ENCODE data around the gene TIRAP. TPM values are rescaled to one million over a fixed set of nuclear protein-coding genes. Genes with fewer than 3 reads are reported as not detected.

Gene TIRAP
- total and polyA plus RNA-seq, 9 of the 15 experiments (the other 6 are each of a cell fraction or from before 2014, with no cell fraction given): 0.60 to 8.7 (median 3.7) TPM

DNA sequence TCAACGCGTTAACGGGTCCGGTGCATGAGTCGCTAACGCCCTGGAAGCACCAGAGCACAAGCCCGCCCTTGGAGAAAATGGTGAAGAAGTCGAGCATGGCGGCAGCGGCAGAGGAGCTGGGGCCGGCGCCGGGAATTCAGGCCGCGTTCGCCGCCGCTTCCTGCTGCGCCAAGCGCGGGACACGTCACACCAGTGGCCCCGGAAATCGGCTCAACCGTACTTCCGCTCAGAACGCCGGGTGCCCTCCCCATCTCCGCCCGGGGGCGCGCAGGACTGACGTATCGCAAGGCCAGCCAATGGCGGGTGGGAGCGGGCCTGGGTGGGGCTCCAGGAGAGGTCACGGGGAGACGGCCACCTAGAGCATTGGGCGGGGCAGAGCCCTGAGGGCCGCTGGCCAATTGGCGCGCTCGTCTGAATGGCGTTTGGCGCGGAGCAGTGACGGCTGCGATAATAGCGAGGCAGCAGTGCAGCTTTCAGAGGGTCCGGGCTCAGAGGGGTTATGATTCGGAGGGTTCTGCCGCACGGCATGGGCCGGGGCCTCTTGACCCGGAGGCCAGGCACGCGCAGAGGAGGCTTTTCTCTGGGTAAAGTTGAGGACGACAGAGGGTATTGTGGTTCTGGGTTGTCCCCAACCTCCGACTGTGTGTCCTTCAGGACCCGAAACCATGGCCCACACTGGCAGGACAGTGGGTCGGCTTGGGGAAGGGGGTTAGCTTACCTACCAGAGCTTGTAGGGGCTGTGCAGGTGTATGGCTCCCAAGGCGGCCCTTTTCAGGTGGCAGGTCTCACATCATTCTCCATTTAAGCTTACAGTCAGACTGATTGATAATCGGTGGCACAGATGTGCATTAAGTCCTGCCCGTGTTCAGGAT lies 13.9 kb upstream of the TIRAP start, which contains the start of the genes FOXRED1 and SRPRA (continued):
- TF ChIP-seq HNRNPLL (IDR thresholded peaks at IDR 0.05; ENCODE audit: low read depth, low read length, poor library complexity, severe bottlenecking) (peak; percentile 89), MAFG (tag; conservative IDR thresholded peaks at IDR 0.05) (no peak), HDAC3 (IDR thresholded peaks at IDR 0.05; ENCODE audit: borderline replicate concordance, partially characterized antibody) (no peak), POLR3G (IDR thresholded peaks at IDR 0.05; ENCODE audit: extremely low read depth, insufficient read length, insufficient replicate concordance) (no peak), ZNF696 (CRISPR knock-in tag; conservative IDR thresholded peaks at IDR 0.05) (no peak), NFXL1 (CRISPR knock-in tag; IDR thresholded peaks at IDR 0.05) (no peak), FOXP1 (CRISPR knock-in tag; IDR thresholded peaks at IDR 0.05) (0 out of 2 replicates have a peak, but pooled peaks have one; percentile 11), CBX8 (IDR thresholded peaks at IDR 0.05; ENCODE audit: borderline replicate concordance, extremely low read depth, low read depth, low read length, poor library complexity, severe bottlenecking) (no peak), PTTG1 (tag; IDR thresholded peaks at IDR 0.05; ENCODE audit: low read depth) (no peak), MED1 (CRISPR knock-in tag; IDR thresholded peaks at IDR 0.05; ENCODE audit: borderline replicate concordance) (no peak), CBFA2T2 (conservative IDR thresholded peaks at IDR 0.05) (no peak), BCOR (IDR thresholded peaks at IDR 0.05) (no peak), HSF4 (CRISPR knock-in tag; IDR thresholded peaks at IDR 0.05; ENCODE audit: borderline replicate concordance) (no peak), KLF13 (tag; IDR thresholded peaks at IDR 0.05; ENCODE audit: borderline replicate concordance, low read depth) (no peak), NCOR1 (IDR thresholded peaks at IDR 0.05) (no peak), LARP7 (IDR thresholded peaks at IDR 0.05) (no peak), TFAM (CRISPR knock-in tag; conservative IDR thresholded peaks at IDR 0.05) (no peak), ZBTB17 (CRISPR knock-in tag; IDR thresholded peaks at IDR 0.05) (no peak), TAL1 (IDR thresholded peaks at IDR 0.05) (no peak), SREBF2 (CRISPR knock-in tag; IDR thresholded peaks at IDR 0.05) (no peak)
- TF ChIP-seq, protein P1, sequence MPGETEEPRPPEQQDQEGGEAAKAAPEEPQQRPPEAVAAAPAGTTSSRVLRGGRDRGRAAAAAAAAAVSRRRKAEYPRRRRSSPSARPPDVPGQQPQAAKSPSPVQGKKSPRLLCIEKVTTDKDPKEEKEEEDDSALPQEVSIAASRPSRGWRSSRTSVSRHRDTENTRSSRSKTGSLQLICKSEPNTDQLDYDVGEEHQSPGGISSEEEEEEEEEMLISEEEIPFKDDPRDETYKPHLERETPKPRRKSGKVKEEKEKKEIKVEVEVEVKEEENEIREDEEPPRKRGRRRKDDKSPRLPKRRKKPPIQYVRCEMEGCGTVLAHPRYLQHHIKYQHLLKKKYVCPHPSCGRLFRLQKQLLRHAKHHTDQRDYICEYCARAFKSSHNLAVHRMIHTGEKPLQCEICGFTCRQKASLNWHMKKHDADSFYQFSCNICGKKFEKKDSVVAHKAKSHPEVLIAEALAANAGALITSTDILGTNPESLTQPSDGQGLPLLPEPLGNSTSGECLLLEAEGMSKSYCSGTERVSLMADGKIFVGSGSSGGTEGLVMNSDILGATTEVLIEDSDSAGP (CRISPR knock-in tag; IDR thresholded peaks at IDR 0.05): no peak
- TF ChIP-seq, protein P2, sequence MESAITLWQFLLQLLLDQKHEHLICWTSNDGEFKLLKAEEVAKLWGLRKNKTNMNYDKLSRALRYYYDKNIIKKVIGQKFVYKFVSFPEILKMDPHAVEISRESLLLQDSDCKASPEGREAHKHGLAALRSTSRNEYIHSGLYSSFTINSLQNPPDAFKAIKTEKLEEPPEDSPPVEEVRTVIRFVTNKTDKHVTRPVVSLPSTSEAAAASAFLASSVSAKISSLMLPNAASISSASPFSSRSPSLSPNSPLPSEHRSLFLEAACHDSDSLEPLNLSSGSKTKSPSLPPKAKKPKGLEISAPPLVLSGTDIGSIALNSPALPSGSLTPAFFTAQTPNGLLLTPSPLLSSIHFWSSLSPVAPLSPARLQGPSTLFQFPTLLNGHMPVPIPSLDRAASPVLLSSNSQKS (CRISPR knock-in tag; IDR thresholded peaks at IDR 0.05): no peak
- TF ChIP-seq, protein P3, sequence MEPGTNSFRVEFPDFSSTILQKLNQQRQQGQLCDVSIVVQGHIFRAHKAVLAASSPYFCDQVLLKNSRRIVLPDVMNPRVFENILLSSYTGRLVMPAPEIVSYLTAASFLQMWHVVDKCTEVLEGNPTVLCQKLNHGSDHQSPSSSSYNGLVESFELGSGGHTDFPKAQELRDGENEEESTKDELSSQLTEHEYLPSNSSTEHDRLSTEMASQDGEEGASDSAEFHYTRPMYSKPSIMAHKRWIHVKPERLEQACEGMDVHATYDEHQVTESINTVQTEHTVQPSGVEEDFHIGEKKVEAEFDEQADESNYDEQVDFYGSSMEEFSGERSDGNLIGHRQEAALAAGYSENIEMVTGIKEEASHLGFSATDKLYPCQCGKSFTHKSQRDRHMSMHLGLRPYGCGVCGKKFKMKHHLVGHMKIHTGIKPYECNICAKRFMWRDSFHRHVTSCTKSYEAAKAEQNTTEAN (CRISPR knock-in tag; IDR thresholded peaks at IDR 0.05): 0 out of 2 replicates have a peak, but pooled peaks have one; percentile 50
- TF ChIP-seq, protein P4, sequence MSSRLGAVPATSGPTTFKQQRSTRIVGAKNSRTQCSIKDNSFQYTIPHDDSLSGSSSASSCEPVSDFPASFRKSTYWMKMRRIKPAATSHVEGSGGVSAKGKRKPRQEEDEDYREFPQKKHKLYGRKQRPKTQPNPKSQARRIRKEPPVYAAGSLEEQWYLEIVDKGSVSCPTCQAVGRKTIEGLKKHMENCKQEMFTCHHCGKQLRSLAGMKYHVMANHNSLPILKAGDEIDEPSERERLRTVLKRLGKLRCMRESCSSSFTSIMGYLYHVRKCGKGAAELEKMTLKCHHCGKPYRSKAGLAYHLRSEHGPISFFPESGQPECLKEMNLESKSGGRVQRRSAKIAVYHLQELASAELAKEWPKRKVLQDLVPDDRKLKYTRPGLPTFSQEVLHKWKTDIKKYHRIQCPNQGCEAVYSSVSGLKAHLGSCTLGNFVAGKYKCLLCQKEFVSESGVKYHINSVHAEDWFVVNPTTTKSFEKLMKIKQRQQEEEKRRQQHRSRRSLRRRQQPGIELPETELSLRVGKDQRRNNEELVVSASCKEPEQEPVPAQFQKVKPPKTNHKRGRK (tag; IDR thresholded peaks at IDR 0.05): no peak

Measured in K562 (cell line).